HG03575 (cell line): ENCODE results near the gene KIR3DL3.
"Not testable (repeated sequence)": the region's sequence is repeated elsewhere in the genome, so short reads cannot be mapped to it uniquely, and the experiment has no call there.

ENCODE experiments used
- ATAC-seq: cut with Tn5 transposase; IDR thresholded peaks from one replicate; pipeline ENCODE4 v1.9.1; 2021; ENCODE audit not compliant: unreplicated experiment, insufficient number of reproducible peaks, low FRiP score; ENCODE audit errors: extremely low read depth

Gene KIR3DL3

GRCh38 chr19:54728167-54728566 is 3.9 kb downstream of the KIR3DL3 start:
- ATAC-seq = no peak

GRCh38 chr19:54729416-54730188 is 5.4 kb downstream of the KIR3DL3 start:
- no peak for ATAC-seq

- no peak for ATAC-seq
Observed at GRCh38 chr19:54731191-54731590, 6.9 kb downstream of the KIR3DL3 start.

GRCh38 chr19:54738306-54738705 is 14.1 kb downstream of the KIR3DL3 start, which contains the start of gene KIR2DL3:
Gene KIR2DL3, plus strand, starts transcription at chr19:54738513. Its CDS starts 33 bp downstream, at chr19:54738546.
- not testable (repeated sequence) for ATAC-seq

GRCh38 chr19:54738715-54739114 is 14.5 kb downstream of the KIR3DL3 start:
- no peak for ATAC-seq

- no peak for ATAC-seq
Observed at GRCh38 chr19:54739587-54740497, 15.6 kb downstream of the KIR3DL3 start.

- ATAC-seq = not testable (repeated sequence)
Observed at GRCh38 chr19:54741950-54742349, 17.7 kb downstream of the KIR3DL3 start.

- ATAC-seq = not testable (repeated sequence)
Observed at GRCh38 chr19:54744080-54744479, 19.8 kb downstream of the KIR3DL3 start.

- ATAC-seq = not testable (repeated sequence)
Observed at GRCh38 chr19:54747614-54748322, 23.5 kb downstream of the KIR3DL3 start.

GRCh38 chr19:54750276-54750675 is 26.0 kb downstream of the KIR3DL3 start:
- not testable (repeated sequence) for ATAC-seq

- not testable (repeated sequence) for ATAC-seq
Observed at GRCh38 chr19:54756204-54757110, 32.2 kb downstream of the KIR3DL3 start.

GRCh38 chr19:54758577-54758976 is 34.3 kb downstream of the KIR3DL3 start:
- ATAC-seq = not testable (repeated sequence)

GRCh38 chr19:54764219-54764618 is 40.0 kb downstream of the KIR3DL3 start:
- not testable (repeated sequence) for ATAC-seq

- ATAC-seq = not testable (repeated sequence)
Observed at GRCh38 chr19:54766464-54766863, 42.2 kb downstream of the KIR3DL3 start.

GRCh38 chr19:54769646-54770045 is 45.4 kb downstream of the KIR3DL3 start, which contains the start of gene KIR2DL1:
Gene KIR2DL1, plus strand, starts transcription at chr19:54769793. Its CDS starts 58 bp downstream, at chr19:54769851.
- not testable (repeated sequence) for ATAC-seq

- not testable (repeated sequence) for ATAC-seq
Observed at GRCh38 chr19:54770511-54770910, 46.3 kb downstream of the KIR3DL3 start.

- not testable (repeated sequence) for ATAC-seq
Observed at GRCh38 chr19:54771018-54771960, 47.0 kb downstream of the KIR3DL3 start.
